ENCODE data around the gene OPRM1. TPM values are rescaled to one million over a fixed set of nuclear protein-coding genes. Genes with fewer than 3 reads are reported as not detected.

OPRM1 gene
- total and polyA plus RNA-seq, 4 donors = not detected

- Histone ChIP-seq H3K36me3 (ENCODE audit: control insufficient read depth in 4 of 4, insufficient read depth in 3 of 4, low read depth in 1 of 4, low read length in 3 of 4) (no peaks in the 10 kb centered on the region), H3K27me3 (ENCODE audit: control insufficient read depth in 4 of 4, insufficient read depth in 4 of 4, low read length in 3 of 4) (no peaks in the 10 kb centered on the region), H3K9me3 (ENCODE audit: control insufficient read depth in 4 of 4, low read length in 3 of 4) (no peaks in the 10 kb centered on the region), H3K27ac (ENCODE audit: low read depth in 1 of 2, low read length in 2 of 2) (no peak overlapping the region), H3K9ac (ENCODE audit: low read depth in 1 of 2, low read length in 2 of 2) (no peak overlapping the region), H3K4me3 (ENCODE audit: low read depth in 1 of 3, low read length in 3 of 3) (no peak overlapping the region), H3K4me1 (ENCODE audit: control insufficient read depth in 4 of 4, insufficient read depth in 4 of 4, low read length in 3 of 4) (no peaks in the 10 kb centered on the region)
- DNase-seq (ENCODE audit: low spot score) = no peak
- TF ChIP-seq HNF4G (IDR thresholded peaks at IDR 0.05) (no peak), RAD21 (IDR thresholded peaks at IDR 0.05) (no peak), SP1 (IDR thresholded peaks at IDR 0.05) (no peak), RXRA (IDR thresholded peaks at IDR 0.05) (no peak), FOXA2 (IDR thresholded peaks at IDR 0.05) (no peak), HNF4A (conservative IDR thresholded peaks at IDR 0.05) (no peak), FOXA1 (IDR thresholded peaks at IDR 0.05) (no peak), NR2F2 (IDR thresholded peaks at IDR 0.05) (no peak), GABPA (IDR thresholded peaks at IDR 0.05 in 1 of 2, conservative IDR thresholded peaks at IDR 0.05 in 1 of 2) (no peak), JUND (IDR thresholded peaks at IDR 0.05) (no peak), ATF3 (IDR thresholded peaks at IDR 0.05) (no peak), YY1 (IDR thresholded peaks at IDR 0.05) (no peak), CTCF (IDR thresholded peaks at IDR 0.05; ENCODE audit: low read depth, low read length, missing input control) (no peak)
- TF ChIP-seq, protein P1, sequence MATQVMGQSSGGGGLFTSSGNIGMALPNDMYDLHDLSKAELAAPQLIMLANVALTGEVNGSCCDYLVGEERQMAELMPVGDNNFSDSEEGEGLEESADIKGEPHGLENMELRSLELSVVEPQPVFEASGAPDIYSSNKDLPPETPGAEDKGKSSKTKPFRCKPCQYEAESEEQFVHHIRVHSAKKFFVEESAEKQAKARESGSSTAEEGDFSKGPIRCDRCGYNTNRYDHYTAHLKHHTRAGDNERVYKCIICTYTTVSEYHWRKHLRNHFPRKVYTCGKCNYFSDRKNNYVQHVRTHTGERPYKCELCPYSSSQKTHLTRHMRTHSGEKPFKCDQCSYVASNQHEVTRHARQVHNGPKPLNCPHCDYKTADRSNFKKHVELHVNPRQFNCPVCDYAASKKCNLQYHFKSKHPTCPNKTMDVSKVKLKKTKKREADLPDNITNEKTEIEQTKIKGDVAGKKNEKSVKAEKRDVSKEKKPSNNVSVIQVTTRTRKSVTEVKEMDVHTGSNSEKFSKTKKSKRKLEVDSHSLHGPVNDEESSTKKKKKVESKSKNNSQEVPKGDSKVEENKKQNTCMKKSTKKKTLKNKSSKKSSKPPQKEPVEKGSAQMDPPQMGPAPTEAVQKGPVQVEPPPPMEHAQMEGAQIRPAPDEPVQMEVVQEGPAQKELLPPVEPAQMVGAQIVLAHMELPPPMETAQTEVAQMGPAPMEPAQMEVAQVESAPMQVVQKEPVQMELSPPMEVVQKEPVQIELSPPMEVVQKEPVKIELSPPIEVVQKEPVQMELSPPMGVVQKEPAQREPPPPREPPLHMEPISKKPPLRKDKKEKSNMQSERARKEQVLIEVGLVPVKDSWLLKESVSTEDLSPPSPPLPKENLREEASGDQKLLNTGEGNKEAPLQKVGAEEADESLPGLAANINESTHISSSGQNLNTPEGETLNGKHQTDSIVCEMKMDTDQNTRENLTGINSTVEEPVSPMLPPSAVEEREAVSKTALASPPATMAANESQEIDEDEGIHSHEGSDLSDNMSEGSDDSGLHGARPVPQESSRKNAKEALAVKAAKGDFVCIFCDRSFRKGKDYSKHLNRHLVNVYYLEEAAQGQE (IDR thresholded peaks at IDR 0.05) = no peak
- WGBS = 85% methylated on average over 5 of the region's 5 CpGs
These were observed 130.3 kb downstream of the OPRM1 start for GRCh38 chr6:154169193-154169847.

- no peaks in the 10 kb centered on the region for H3K4me1 ChIP-seq (ENCODE audit: control insufficient read depth in 4 of 4, insufficient read depth in 4 of 4, low read length in 3 of 4)
- no peaks in the 10 kb centered on the region for H3K9me3 ChIP-seq (ENCODE audit: control insufficient read depth in 4 of 4, low read length in 3 of 4)
- no peak overlapping the region for H3K9ac ChIP-seq (ENCODE audit: low read depth in 1 of 2, low read length in 2 of 2)
- 72% methylated on average over 2 of the region's 2 CpGs for WGBS
- H3K27me3 ChIP-seq (ENCODE audit: control insufficient read depth in 4 of 4, insufficient read depth in 4 of 4, low read length in 3 of 4) = no peaks in the 10 kb centered on the region
- no peak for DNase-seq (ENCODE audit: low spot score)
- no peak overlapping the region for H3K4me3 ChIP-seq (ENCODE audit: low read depth in 1 of 3, low read length in 3 of 3)
- H3K27ac ChIP-seq (ENCODE audit: low read depth in 1 of 2, low read length in 2 of 2) = no peak overlapping the region
- no peaks in the 10 kb centered on the region for H3K36me3 ChIP-seq (ENCODE audit: control insufficient read depth in 4 of 4, insufficient read depth in 3 of 4, low read depth in 1 of 4, low read length in 3 of 4)
- TF ChIP-seq ATF3 (IDR thresholded peaks at IDR 0.05) (no peak), RXRA (IDR thresholded peaks at IDR 0.05) (no peak), NR2F2 (IDR thresholded peaks at IDR 0.05) (no peak), ZBTB33 (IDR thresholded peaks at IDR 0.05) (no peak), GABPA (IDR thresholded peaks at IDR 0.05 in 1 of 2, conservative IDR thresholded peaks at IDR 0.05 in 1 of 2) (no peak), YY1 (IDR thresholded peaks at IDR 0.05) (no peak), EGR1 (IDR thresholded peaks at IDR 0.05; ENCODE audit: low read depth in 2 of 2) (no peak), MAX (IDR thresholded peaks at IDR 0.05) (no peak), FOXA2 (IDR thresholded peaks at IDR 0.05) (no peak), JUND (IDR thresholded peaks at IDR 0.05) (no peak), RAD21 (IDR thresholded peaks at IDR 0.05) (no peak), TAF1 (conservative IDR thresholded peaks at IDR 0.05) (no peak), SP1 (IDR thresholded peaks at IDR 0.05) (no peak), HNF4G (IDR thresholded peaks at IDR 0.05) (no peak), HNF4A (conservative IDR thresholded peaks at IDR 0.05) (no peak)
- TF ChIP-seq, protein P1 (IDR thresholded peaks at IDR 0.05) = no peak
These were observed 131.1 kb downstream of the OPRM1 start for GRCh38 chr6:154170106-154170505.

Measured in liver (tissue), 9 donors.